ENCODE measurements around the gene CSNK1E.

CSNK1E gene

DNA sequence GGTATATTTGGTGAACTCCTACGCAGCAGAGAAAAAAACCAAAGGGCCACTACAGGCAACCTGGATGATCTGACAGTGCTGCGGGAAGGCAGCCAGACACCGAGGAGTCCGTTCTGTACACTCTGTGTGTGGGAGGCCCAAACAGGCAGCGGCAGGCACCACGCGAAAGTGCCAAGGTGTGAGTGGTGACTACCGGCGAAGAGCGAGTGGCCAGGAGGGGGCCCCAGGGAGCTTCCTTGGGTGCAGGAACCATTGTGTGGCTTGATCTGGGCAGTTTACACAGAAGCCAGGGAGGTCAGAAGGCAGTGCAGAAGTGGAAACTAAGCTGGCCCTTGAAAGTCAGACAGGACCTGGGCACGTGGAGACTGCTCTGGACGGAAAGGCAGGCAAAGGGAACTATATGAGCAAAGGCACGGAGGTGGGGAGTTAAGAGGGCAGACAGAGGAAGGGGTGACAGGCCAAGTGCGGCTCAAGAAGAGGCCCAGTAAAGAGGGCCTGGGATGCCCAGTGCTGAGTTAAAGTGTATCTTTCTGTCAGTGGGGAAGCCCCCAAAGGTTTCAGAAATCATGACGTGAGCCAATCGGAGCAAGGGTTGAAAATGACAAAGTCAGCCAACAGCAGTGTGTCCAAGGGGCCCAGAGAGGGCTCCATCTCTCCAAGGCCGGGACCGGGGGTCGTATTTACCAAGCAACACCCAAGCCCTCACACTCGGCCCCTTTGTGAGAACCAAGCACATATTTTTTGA lies 55.0 kb downstream of the CSNK1E start:
- Histone ChIP-seq H3K4me3 (ENCODE audit: low read length) (no peak overlapping the region), H3K9ac (ENCODE audit: low read length) (no peak overlapping the region), H3K27me3 (ENCODE audit: control insufficient read depth, insufficient read depth, low read length) (no peaks in the 10 kb centered on the region), H3K36me3 (ENCODE audit: control insufficient read depth, insufficient read depth, low read length) (no peaks in the 10 kb centered on the region), H3K4me1 (ENCODE audit: control insufficient read depth, insufficient read depth, low read length) (peaks cover 52% of the 10 kb centered on the region), H3K9me3 (ENCODE audit: control insufficient read depth, low read length) (no peaks in the 10 kb centered on the region)

DNA sequence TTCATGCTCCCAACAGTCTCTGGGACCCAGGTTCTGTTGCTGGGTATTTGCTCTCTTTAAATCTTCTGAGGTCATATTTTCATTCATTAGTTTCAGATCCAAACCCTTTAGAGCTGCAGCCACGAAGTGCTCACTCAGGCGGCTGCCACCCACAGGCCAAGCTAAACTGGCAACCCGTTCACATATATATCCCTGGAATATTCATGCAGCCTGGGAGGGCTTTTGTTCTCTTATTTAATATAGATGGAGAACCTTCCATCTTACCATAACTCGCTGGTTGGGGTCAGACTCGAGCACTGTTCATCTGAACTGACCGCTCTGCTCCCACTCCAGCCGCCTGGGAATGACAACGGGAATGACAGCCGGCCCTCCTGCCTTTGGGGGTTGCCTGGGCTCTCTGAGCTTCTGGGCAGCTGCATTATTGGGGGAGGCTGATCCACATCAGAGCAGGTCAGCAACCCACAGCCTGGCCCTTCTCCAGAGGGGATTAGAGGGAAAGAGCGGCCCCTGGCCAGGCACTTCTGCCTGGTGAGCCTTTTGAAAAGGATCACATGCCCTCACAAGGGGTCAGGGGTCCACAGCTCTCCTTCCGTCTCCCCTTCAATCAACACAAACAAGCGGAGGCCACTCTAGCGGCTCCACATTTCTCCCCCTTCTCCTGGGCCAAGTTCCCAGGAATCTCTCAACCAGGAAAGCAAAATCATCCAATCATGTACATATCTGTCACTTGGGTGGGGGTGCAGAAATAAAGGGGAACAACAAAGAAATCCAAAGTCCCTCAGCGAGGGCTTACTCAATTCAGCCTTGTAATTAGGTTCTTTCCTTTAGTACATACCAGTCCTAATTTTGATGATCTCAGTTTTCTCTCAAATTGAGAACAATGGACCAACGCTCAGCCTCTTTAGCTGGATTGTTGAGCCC lies 56.2 kb downstream of the CSNK1E start:
- H3K9me3 ChIP-seq (ENCODE audit: control insufficient read depth, low read length), result no peaks in the 10 kb centered on the region
- peaks cover 41% of the 10 kb centered on the region for H3K4me1 ChIP-seq (ENCODE audit: control insufficient read depth, insufficient read depth, low read length)
- no peak overlapping the region for H3K4me3 ChIP-seq (ENCODE audit: low read length)
- no peaks in the 10 kb centered on the region for H3K27me3 ChIP-seq (ENCODE audit: control insufficient read depth, insufficient read depth, low read length)
- peak overlapping the region; percentile 29 for H3K9ac ChIP-seq (ENCODE audit: low read length)
- H3K36me3 ChIP-seq (ENCODE audit: control insufficient read depth, insufficient read depth, low read length), result no peaks in the 10 kb centered on the region

DNA sequence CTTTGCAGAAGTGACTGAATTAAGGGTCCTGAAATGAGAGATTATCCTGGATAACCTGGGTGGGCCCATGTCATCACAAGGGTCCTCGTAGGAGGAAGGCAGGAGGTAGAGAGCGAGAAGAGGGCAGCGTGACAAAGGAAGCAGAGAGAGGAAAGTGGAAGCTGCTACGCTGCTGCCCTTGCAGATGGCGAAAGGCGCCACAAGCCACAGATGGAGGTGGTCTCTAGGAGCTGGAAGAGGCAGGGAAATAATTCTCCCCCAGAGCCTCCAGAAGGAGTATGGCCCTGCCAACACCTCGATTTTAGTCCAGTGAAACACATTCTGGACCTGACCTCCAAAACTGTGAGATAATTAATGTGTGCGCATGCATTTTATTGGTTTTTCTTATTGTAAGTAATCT lies 57.9 kb downstream of the CSNK1E start:
- Histone ChIP-seq H3K9me3 (ENCODE audit: control insufficient read depth, low read length) (no peaks in the 10 kb centered on the region), H3K4me1 (ENCODE audit: control insufficient read depth, insufficient read depth, low read length) (peaks cover 36% of the 10 kb centered on the region), H3K9ac (ENCODE audit: low read length) (peak overlapping the region; percentile 11), H3K4me3 (ENCODE audit: low read length) (no peak overlapping the region), H3K27me3 (ENCODE audit: control insufficient read depth, insufficient read depth, low read length) (no peaks in the 10 kb centered on the region), H3K36me3 (ENCODE audit: control insufficient read depth, insufficient read depth, low read length) (no peaks in the 10 kb centered on the region)

DNA sequence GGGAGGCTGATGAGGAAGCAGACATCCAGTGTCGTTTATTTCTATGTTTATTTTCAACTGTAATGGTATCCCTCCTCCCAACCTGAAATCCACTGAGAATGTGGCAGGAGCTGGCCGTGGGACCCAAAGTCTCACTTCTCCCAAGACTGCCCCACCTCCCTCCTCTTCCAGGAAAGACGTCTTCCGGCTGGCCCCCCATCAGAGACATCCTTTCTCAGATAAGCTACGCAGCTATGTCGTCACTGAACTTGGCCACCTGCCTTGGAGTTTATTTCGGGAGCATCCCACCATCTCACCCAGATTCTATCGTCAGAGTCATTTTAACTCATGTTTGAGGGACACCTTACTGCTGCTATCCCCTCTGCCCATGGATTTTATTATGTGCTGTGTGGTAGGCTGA lies 58.3 kb downstream of the CSNK1E start:
- Histone ChIP-seq H3K4me3 (ENCODE audit: low read length) (no peak overlapping the region), H3K36me3 (ENCODE audit: control insufficient read depth, insufficient read depth, low read length) (no peaks in the 10 kb centered on the region), H3K4me1 (ENCODE audit: control insufficient read depth, insufficient read depth, low read length) (peaks cover 36% of the 10 kb centered on the region), H3K9me3 (ENCODE audit: control insufficient read depth, low read length) (no peaks in the 10 kb centered on the region), H3K27me3 (ENCODE audit: control insufficient read depth, insufficient read depth, low read length) (no peaks in the 10 kb centered on the region), H3K9ac (ENCODE audit: low read length) (peak overlapping the region; percentile 11)

DNA sequence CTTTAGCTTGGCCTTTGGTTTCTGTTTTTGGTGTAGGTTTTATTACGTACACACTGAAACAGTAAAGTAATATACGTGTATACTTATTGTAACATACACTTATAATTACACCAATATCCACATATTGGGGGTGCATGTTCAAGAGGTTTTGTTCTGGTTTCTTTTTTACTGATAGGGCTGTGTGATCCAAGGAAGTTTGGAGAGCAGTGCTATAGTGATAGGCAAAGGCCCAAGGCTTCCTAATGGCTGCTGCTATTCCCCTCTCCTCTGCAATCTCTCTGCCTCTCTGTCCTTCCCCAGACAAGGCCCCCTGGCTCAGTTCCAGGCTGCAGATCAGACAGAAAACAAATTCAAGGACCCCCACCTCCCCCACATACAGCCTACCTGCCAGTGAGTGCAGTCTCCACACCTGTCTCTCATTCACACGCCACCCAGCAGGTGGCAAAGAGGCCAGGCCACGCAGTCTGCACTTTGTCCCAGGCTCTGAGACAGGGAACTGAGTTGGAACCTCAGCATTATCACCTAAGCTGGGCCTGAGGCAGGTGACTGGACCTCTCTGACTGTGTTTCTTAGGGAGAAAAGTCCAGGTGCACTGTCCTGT lies 59.5 kb downstream of the CSNK1E start:
- H3K4me3 ChIP-seq (ENCODE audit: low read length), result no peak overlapping the region
- H3K9ac ChIP-seq (ENCODE audit: low read length), result peak overlapping the region; percentile 49
- no peaks in the 10 kb centered on the region for H3K9me3 ChIP-seq (ENCODE audit: control insufficient read depth, low read length)
- H3K4me1 ChIP-seq (ENCODE audit: control insufficient read depth, insufficient read depth, low read length), result peaks cover 36% of the 10 kb centered on the region
- no peaks in the 10 kb centered on the region for H3K27me3 ChIP-seq (ENCODE audit: control insufficient read depth, insufficient read depth, low read length)
- no peaks in the 10 kb centered on the region for H3K36me3 ChIP-seq (ENCODE audit: control insufficient read depth, insufficient read depth, low read length)

DNA sequence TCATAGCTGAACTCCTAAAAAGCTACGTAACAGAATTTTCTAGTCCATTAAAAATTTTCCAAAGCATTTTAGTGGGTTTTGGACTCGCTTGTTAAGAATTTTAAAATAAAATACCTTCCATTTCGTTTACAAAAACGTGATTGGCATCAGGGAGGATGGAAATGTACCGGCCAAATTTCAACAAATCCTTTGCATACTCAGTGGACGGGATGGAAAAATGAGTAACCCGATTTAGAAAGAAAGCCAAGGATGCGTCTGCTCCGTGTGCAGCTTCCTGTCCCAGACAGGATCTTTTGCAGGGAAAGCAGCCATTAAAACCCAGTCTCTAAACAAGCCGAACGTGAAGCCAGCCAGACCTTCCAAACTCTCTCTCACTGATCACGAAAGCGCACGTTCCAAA lies 60.1 kb downstream of the CSNK1E start:
- peaks cover 32% of the 10 kb centered on the region for H3K4me1 ChIP-seq (ENCODE audit: control insufficient read depth, insufficient read depth, low read length)
- no peak overlapping the region for H3K4me3 ChIP-seq (ENCODE audit: low read length)

DNA sequence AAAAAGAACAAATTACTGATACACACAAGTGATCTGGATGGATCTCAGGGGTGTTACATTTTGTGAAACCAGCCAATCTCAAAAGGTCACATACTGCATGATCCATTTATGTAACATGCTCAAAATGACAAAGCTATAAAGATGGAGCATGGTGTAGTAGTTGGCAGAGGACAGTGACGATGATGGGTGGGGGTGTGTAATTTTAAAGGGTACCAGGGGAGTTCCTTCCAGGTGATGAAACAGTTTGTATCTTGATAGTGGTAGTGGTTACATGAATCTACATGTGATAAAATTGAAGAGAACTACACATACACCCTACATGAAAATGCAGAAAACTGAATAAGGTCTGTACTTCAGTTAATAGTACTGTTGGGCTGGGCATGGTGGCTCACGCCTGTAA lies 61.5 kb downstream of the CSNK1E start:
- H3K36me3 ChIP-seq (ENCODE audit: control insufficient read depth, insufficient read depth, low read length), result no peaks in the 10 kb centered on the region
- no peak overlapping the region for H3K4me3 ChIP-seq (ENCODE audit: low read length)
- H3K9me3 ChIP-seq (ENCODE audit: control insufficient read depth, low read length), result no peaks in the 10 kb centered on the region
- H3K4me1 ChIP-seq (ENCODE audit: control insufficient read depth, insufficient read depth, low read length), result peaks cover 24% of the 10 kb centered on the region
- H3K9ac ChIP-seq (ENCODE audit: low read length), result no peak overlapping the region
- H3K27me3 ChIP-seq (ENCODE audit: control insufficient read depth, insufficient read depth, low read length), result no peaks in the 10 kb centered on the region

More for the DNA sequence above, 60.1 kb downstream of the CSNK1E start:
- H3K36me3 ChIP-seq (ENCODE audit: control insufficient read depth, insufficient read depth, low read length), result no peaks in the 10 kb centered on the region
- H3K9me3 ChIP-seq (ENCODE audit: control insufficient read depth, low read length), result no peaks in the 10 kb centered on the region
- no peaks in the 10 kb centered on the region for H3K27me3 ChIP-seq (ENCODE audit: control insufficient read depth, insufficient read depth, low read length)
- peak overlapping the region; percentile 49 for H3K9ac ChIP-seq (ENCODE audit: low read length)

DNA sequence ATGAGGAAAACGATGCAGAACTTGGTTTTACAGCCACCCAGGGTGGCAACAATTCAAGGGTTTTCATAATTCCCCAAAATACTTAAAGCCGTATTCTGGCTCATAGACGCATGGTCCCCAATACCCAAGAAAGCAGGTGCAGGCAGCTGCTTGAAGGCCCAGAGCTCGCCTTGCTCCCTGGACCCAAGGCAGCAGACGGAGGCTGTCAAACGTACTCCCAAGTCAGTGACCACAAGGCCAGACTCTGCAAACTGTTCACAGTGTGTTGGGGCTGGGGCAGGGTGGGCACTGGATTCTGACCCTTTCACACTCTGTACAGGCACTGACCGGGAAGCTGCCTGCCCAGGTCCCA lies 65.9 kb downstream of the CSNK1E start:
- no peaks in the 10 kb centered on the region for H3K9me3 ChIP-seq (ENCODE audit: control insufficient read depth, low read length)
- no peaks in the 10 kb centered on the region for H3K27me3 ChIP-seq (ENCODE audit: control insufficient read depth, insufficient read depth, low read length)
- no peak overlapping the region for H3K9ac ChIP-seq (ENCODE audit: low read length)
- H3K36me3 ChIP-seq (ENCODE audit: control insufficient read depth, insufficient read depth, low read length), result peaks cover 4% of the 10 kb centered on the region
- no peak overlapping the region for H3K4me3 ChIP-seq (ENCODE audit: low read length)
- H3K4me1 ChIP-seq (ENCODE audit: control insufficient read depth, insufficient read depth, low read length), result no peaks in the 10 kb centered on the region

- no peaks in the 10 kb centered on the region for H3K9me3 ChIP-seq (ENCODE audit: control insufficient read depth, low read length)
- no peak overlapping the region for H3K4me3 ChIP-seq (ENCODE audit: low read length)
- H3K9ac ChIP-seq (ENCODE audit: low read length), result no peak overlapping the region
- no peaks in the 10 kb centered on the region for H3K27me3 ChIP-seq (ENCODE audit: control insufficient read depth, insufficient read depth, low read length)
- peaks cover 4% of the 10 kb centered on the region for H3K36me3 ChIP-seq (ENCODE audit: control insufficient read depth, insufficient read depth, low read length)
- no peaks in the 10 kb centered on the region for H3K4me1 ChIP-seq (ENCODE audit: control insufficient read depth, insufficient read depth, low read length)
These were observed 66.4 kb downstream of the CSNK1E start for GRCh38 chr22:38250643-38251340.

DNA sequence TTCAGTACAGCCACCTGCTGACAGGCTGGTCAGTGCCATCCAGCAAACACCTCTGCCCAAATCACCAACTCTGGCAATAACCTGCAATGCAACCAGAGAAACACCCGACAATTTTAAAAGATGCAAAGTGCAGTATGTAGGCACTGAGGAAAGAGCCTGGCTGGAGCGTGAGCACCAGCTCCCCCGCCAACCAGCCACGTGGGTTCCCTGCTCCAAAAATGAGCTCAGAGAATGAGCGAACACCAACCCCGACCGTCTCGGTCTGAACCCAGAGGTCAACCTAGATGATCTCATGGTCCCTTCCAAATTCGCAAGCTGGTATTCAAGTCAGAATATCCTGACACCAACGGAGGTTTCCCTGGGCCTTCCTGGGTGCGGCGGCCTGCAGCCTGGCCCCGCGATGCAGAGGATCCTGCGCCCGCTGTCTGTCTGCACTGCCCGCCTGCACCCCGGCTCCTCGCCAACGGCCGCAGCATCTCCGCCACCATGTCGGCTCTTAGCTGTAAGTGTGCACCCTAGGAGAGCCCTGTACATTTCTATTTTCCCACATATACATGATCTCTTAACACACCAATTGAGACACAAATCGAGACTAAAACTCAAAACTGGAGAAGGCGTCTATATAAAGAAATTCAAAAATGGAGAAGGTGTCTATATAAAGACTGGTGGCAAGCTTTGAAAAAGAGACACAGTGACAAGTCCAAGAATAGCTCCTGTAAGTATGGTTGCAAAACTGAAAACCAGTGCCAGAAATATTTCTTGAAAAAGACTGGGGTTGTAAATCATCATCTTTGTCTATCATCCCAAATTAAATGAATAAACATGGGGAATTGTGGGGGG lies 67.2 kb downstream of the CSNK1E start:
- no peaks in the 10 kb centered on the region for H3K4me1 ChIP-seq (ENCODE audit: control insufficient read depth, insufficient read depth, low read length)
- no peaks in the 10 kb centered on the region for H3K9me3 ChIP-seq (ENCODE audit: control insufficient read depth, low read length)
- H3K9ac ChIP-seq (ENCODE audit: low read length), result no peak overlapping the region
- peaks cover 6% of the 10 kb centered on the region for H3K36me3 ChIP-seq (ENCODE audit: control insufficient read depth, insufficient read depth, low read length)
- no peak overlapping the region for H3K4me3 ChIP-seq (ENCODE audit: low read length)
- H3K27me3 ChIP-seq (ENCODE audit: control insufficient read depth, insufficient read depth, low read length), result no peaks in the 10 kb centered on the region

- Histone ChIP-seq H3K9ac (ENCODE audit: low read length) (no peak overlapping the region), H3K4me3 (ENCODE audit: low read length) (no peak overlapping the region), H3K9me3 (ENCODE audit: control insufficient read depth, low read length) (no peaks in the 10 kb centered on the region), H3K27me3 (ENCODE audit: control insufficient read depth, insufficient read depth, low read length) (no peaks in the 10 kb centered on the region), H3K36me3 (ENCODE audit: control insufficient read depth, insufficient read depth, low read length) (peaks cover 10% of the 10 kb centered on the region), H3K4me1 (ENCODE audit: control insufficient read depth, insufficient read depth, low read length) (no peaks in the 10 kb centered on the region)
These were observed 67.9 kb downstream of the CSNK1E start for GRCh38 chr22:38249301-38249700.

All from mucosa of stomach (tissue), 1 donor.